IMR-90 (cell line): ENCODE results near the gene C10orf90. TPM values are rescaled to one million over a fixed set of nuclear protein-coding genes. Genes with fewer than 3 reads are reported as not detected.

ENCODE experiments used
- ATAC-seq: fragments of 200-7000 bp; cut with Tn5 transposase; 2 replicates; pipeline ENCODE4 v1.9.1; 2020; ENCODE audit warnings: low read depth, mild to moderate bottlenecking, moderate library complexity
- BruUV-seq: library from RNA; stranded (reverse); fragments of 400-500 nt; replicated peaks from 2 replicates; lab custom pipeline; 2021; lab: Mats Ljungman, UMichigan
- CTCF ChIA-PET: fragments of 300-600 bp; formaldehyde crosslinking; extraction: SDS; loops from one replicate; lab custom pipeline; 2021; ENCODE audit warnings: antibody characterized with exemption; lab: Yijun Ruan, JAX
- POLR2A ChIA-PET: fragments of 300-600 bp; sonication (Branson Sonifier 250); formaldehyde crosslinking; loops from one replicate; lab custom pipeline; 2022; ENCODE audit warnings: antibody characterized with exemption; ENCODE audit not compliant: unreplicated experiment; lab: Charles Lee
- DNase-seq: peaks from one replicate; pipeline ENCODE4 v3.0.0; 2013
- H2AFZ ChIP-seq: replicated peaks from 2 replicates; pipeline ENCODE3; 2013; ENCODE audit warnings: low read length, mild to moderate bottlenecking; ENCODE audit not compliant: poor library complexity
- H2AK5ac ChIP-seq: 2 replicates; pipeline ENCODE4 v1.6.1; 2013; ENCODE audit warnings: low read depth, low read length, inconsistent platforms
- H2AK9ac ChIP-seq: replicated peaks from 2 replicates; pipeline ENCODE3; 2013; ENCODE audit warnings: mild to moderate bottlenecking, low read depth, low read length, moderate library complexity; ENCODE audit not compliant: poor library complexity
- H2BK120ac ChIP-seq: 2 replicates; pipeline ENCODE4 v1.6.1; 2013; ENCODE audit warnings: low read depth, low read length, inconsistent platforms
- H2BK15ac ChIP-seq: 3 replicates; pipeline ENCODE4 v1.6.1; 2013; ENCODE audit warnings: low read depth, low read length, inconsistent platforms
- H2BK20ac ChIP-seq: 2 replicates; pipeline ENCODE4 v1.6.1; 2013; ENCODE audit warnings: low read depth, mild to moderate bottlenecking, inconsistent platforms, low read length, moderate library complexity
- H2BK5ac ChIP-seq: 2 replicates; pipeline ENCODE4 v1.6.1; 2013; ENCODE audit warnings: mild to moderate bottlenecking, low read depth, low read length, inconsistent platforms; ENCODE audit not compliant: poor library complexity, severe bottlenecking
- H3K14ac ChIP-seq: replicated peaks from 2 replicates; pipeline ENCODE4 v1.6.1; 2013; ENCODE audit warnings: low read depth, low read length, inconsistent platforms
- H3K18ac ChIP-seq: 2 replicates; pipeline ENCODE4 v1.6.1; 2013; ENCODE audit warnings: low read depth, low read length, control low read depth
- H3K23ac ChIP-seq: 2 replicates; pipeline ENCODE4 v1.6.1; 2013; ENCODE audit warnings: low read depth, low read length, inconsistent platforms
- H3K27ac ChIP-seq: 2 replicates; pipeline ENCODE4 v1.5.1; 2013; ENCODE audit warnings: mild to moderate bottlenecking, control low read depth, low read length; ENCODE audit not compliant: insufficient read depth
- H3K27me3 ChIP-seq: 2 replicates; pipeline ENCODE4 v1.6.1; 2013; ENCODE audit warnings: low read length; ENCODE audit not compliant: control insufficient read depth, insufficient read depth
- H3K36me3 ChIP-seq: 2 replicates; pipeline ENCODE4 v1.6.1; 2013; ENCODE audit warnings: low read length, mixed read lengths; ENCODE audit not compliant: control insufficient read depth, insufficient read depth
- H3K4ac ChIP-seq: 2 replicates; pipeline ENCODE4 v1.6.1; 2013; ENCODE audit warnings: low read depth, low read length, inconsistent platforms
- H3K4me1 ChIP-seq: 2 replicates; pipeline ENCODE4 v1.6.1; 2013; ENCODE audit warnings: low read length, mixed read lengths; ENCODE audit not compliant: control insufficient read depth, insufficient read depth
- H3K4me2 ChIP-seq: 2 replicates; pipeline ENCODE4 v1.6.1; 2013; ENCODE audit warnings: low read depth, mild to moderate bottlenecking, control low read depth, low read length, moderate library complexity
- H3K4me3 ChIP-seq: 2 replicates; pipeline ENCODE4 v1.5.1; 2013; ENCODE audit warnings: low read depth, mild to moderate bottlenecking, control low read depth, low read length, moderate library complexity; ENCODE audit not compliant: insufficient read depth
- H3K56ac ChIP-seq: 2 replicates; pipeline ENCODE4 v1.6.1; 2013; ENCODE audit warnings: low read length, inconsistent platforms; ENCODE audit not compliant: insufficient read depth; ENCODE audit errors: extremely low read depth
- H3K79me1 ChIP-seq, 2 experiments: 2 replicates each; pipeline ENCODE4 v1.6.1; 2013; ENCODE audit warnings: low read length in 2 of 2, inconsistent platforms in 1 of 2, low read depth in 1 of 2
- H3K9ac ChIP-seq: 2 replicates; pipeline ENCODE4 v1.6.1; 2013; ENCODE audit warnings: low read depth, low read length, control low read depth
- H3K9me1 ChIP-seq: 2 replicates; pipeline ENCODE4 v1.6.1; 2013; ENCODE audit warnings: low read length, inconsistent platforms; ENCODE audit not compliant: insufficient read depth
- H3K9me3 ChIP-seq: 2 replicates; pipeline ENCODE4 v1.6.1; 2013; ENCODE audit warnings: low read length; ENCODE audit not compliant: control insufficient read depth, insufficient read depth
- H4K20me1 ChIP-seq: 2 replicates; pipeline ENCODE4 v1.6.1; 2013; ENCODE audit warnings: low read length, inconsistent platforms; ENCODE audit not compliant: insufficient read depth
- H4K5ac ChIP-seq: 2 replicates; pipeline ENCODE4 v1.6.1; 2013; ENCODE audit warnings: mild to moderate bottlenecking, low read depth, low read length, control low read depth
- H4K8ac ChIP-seq, 2 experiments: 2 replicates each; pipeline ENCODE4 v1.6.1; 2013; ENCODE audit warnings: low read depth in 2 of 2, low read length in 2 of 2, control low read depth in 1 of 2, inconsistent platforms in 1 of 2
- H4K91ac ChIP-seq: 2 replicates; pipeline ENCODE4 v1.6.1; 2013; ENCODE audit warnings: low read depth, low read length, inconsistent platforms; ENCODE audit not compliant: insufficient read depth
- BHLHE40 ChIP-seq: fragments of 150-350 bp; IDR thresholded peaks from 2 replicates; pipeline ENCODE4 v1.6.1; 2016; ENCODE audit warnings: mild to moderate bottlenecking, low read depth, low read length
- CHD1 ChIP-seq: IDR thresholded peaks from 2 replicates; pipeline ENCODE4 v1.6.1; 2012; ENCODE audit warnings: low read depth, low read length, improper control_type of control experiment
- CTCF ChIP-seq: conservative IDR thresholded peaks from 2 replicates; pipeline ENCODE4 v1.5.1; 2012; ENCODE audit warnings: mild to moderate bottlenecking, low read depth, low read length, improper control_type of control experiment
- ELK1 ChIP-seq: fragments of 150-350 bp; IDR thresholded peaks from 2 replicates; pipeline ENCODE4 v1.6.1; 2016; ENCODE audit warnings: low read depth, mild to moderate bottlenecking, low read length, moderate library complexity, borderline replicate concordance
- FOS ChIP-seq: fragments of 150-350 bp; IDR thresholded peaks from 2 replicates; pipeline ENCODE4 v1.6.1; 2016; ENCODE audit warnings: low read depth, low read length
- MAFK ChIP-seq: IDR thresholded peaks from 2 replicates; pipeline ENCODE4 v1.6.1; 2012; ENCODE audit warnings: low read depth, low read length, improper control_type of control experiment
- MXI1 ChIP-seq: IDR thresholded peaks from 2 replicates; pipeline ENCODE4 v1.6.1; 2012; ENCODE audit warnings: low read depth, mild to moderate bottlenecking, low read length, moderate library complexity, borderline replicate concordance
- NFE2L2 ChIP-seq: fragments of 150-350 bp; IDR thresholded peaks from 2 replicates; pipeline ENCODE4 v1.6.1; 2016; ENCODE audit warnings: low read depth, mild to moderate bottlenecking, low read length
- POLR2A ChIP-seq: IDR thresholded peaks from 2 replicates; pipeline ENCODE4 v1.6.1; 2012; ENCODE audit warnings: mild to moderate bottlenecking, low read depth, low read length
- RAD21 ChIP-seq: IDR thresholded peaks from 2 replicates; pipeline ENCODE4 v1.6.1; 2012; ENCODE audit warnings: low read length, improper control_type of control experiment
- RCOR1 ChIP-seq: IDR thresholded peaks from 2 replicates; pipeline ENCODE4 v1.6.1; 2012; ENCODE audit warnings: mild to moderate bottlenecking, low read length, improper control_type of control experiment; ENCODE audit not compliant: insufficient replicate concordance
- RFX5 ChIP-seq: IDR thresholded peaks from 2 replicates; pipeline ENCODE4 v1.8.0; 2012; ENCODE audit warnings: low read depth, mild to moderate bottlenecking, low read length, moderate library complexity
- SMC3 ChIP-seq: fragments of 150-350 bp; IDR thresholded peaks from 2 replicates; pipeline ENCODE4 v1.6.1; 2016; ENCODE audit warnings: low read depth, mild to moderate bottlenecking, antibody characterized with exemption, low read length, moderate library complexity
- USF2 ChIP-seq: fragments of 150-350 bp; IDR thresholded peaks from 2 replicates; pipeline ENCODE4 v1.6.1; 2017; ENCODE audit warnings: mild to moderate bottlenecking, antibody characterized with exemption, low read length, low read depth
- WGBS, 2 experiments: methylation state at CpG; one replicate each; pipeline versions ENCODE4 v1.1.5 to v1.1.7; 2013; ENCODE audit warnings: missing lambda C conversion rate in 2 of 2; ENCODE audit not compliant: insufficient read length in 1 of 2; ENCODE audit errors: extremely low coverage in 2 of 2; 5-methylcytosine and 5-hydroxymethylcytosine counted together
- dilution Hi-C: fragments of 300-500 bp; cut with HindIII; formaldehyde crosslinking; loops from one replicate; pipeline ENCODE4 v1.14.3; 2018; ENCODE audit warnings: low sequenced_read_pairs; ENCODE audit not compliant: unreplicated experiment
- in situ Hi-C: fragments of 300-500 bp; cut with MboI; formaldehyde crosslinking; loops from 3 replicates; pipeline ENCODE4 v1.14.3; 2019; ENCODE audit warnings: low sequenced_read_pairs, inconsistent platforms, mixed read lengths
- intact Hi-C: fragments of 100-400 bp; cut with micrococcal nuclease; formaldehyde crosslinking; loops from 2 replicates; pipeline ENCODE4 v1.10.0; 2022
- polyA plus RNA-seq, 3 experiments: library from polyadenylated mRNA; depleted of rRNA; stranded (reverse); fragments of >200 nt; gene quantifications; 2 replicates each; pipeline ENCODE4 v1.2.3, GENCODE V29; 2012; ENCODE audit warnings: low replicate concordance in 1 of 3
- total RNA-seq: library from RNA; depleted of rRNA; stranded (reverse); fragments of >200 nt; gene quantifications from 2 replicates; pipeline ENCODE4 v1.2.3, GENCODE V29; 2012

The C10orf90 gene
- total and polyA plus RNA-seq, 2 of the 4 experiments (the other 2 are of a cell fraction): 0.05 to 0.18 TPM

GRCh38 chr10:126646110-126646509 is 24.4 kb downstream of the C10orf90 start:
- Histone ChIP-seq H2BK120ac (no peak overlapping the region), H2BK5ac (no peak overlapping the region), H3K27me3 (no peaks in the 10 kb centered on the region), H2AFZ (no peak overlapping the region), H3K4me1 (no peaks in the 10 kb centered on the region), H2AK9ac (no peak overlapping the region), H4K20me1 (no peaks in the 10 kb centered on the region), H2BK15ac (no peak overlapping the region), H3K4me3 (no peak overlapping the region), H3K4ac (no peak overlapping the region), H2BK20ac (no peak overlapping the region), H4K5ac (no peak overlapping the region), H3K36me3 (no peaks in the 10 kb centered on the region), H3K23ac (no peak overlapping the region), H3K27ac (no peak overlapping the region), H3K9me1 (no peaks in the 10 kb centered on the region), H3K4me2 (no peak overlapping the region), H4K91ac (no peak overlapping the region), H3K9ac (no peak overlapping the region), H3K18ac (no peak overlapping the region), H3K14ac (no peak overlapping the region), H2AK5ac (no peak overlapping the region), H3K56ac (no peak overlapping the region), H4K8ac (no peak overlapping the region), H3K79me1 (no peaks in the 10 kb centered on the region), H3K9me3 (no peaks in the 10 kb centered on the region)
- BruUV-seq: no TSS peak
- dilution Hi-C loops (no loop called here), in situ Hi-C loops (no loop called here), intact Hi-C loops (no loop called here)
- peak; percentile 56; the same call in 1 of the 2 replicates for ATAC-seq
- CTCF ChIA-PET: no interaction called here
- no peak for TF ChIP-seq POLR2A
- TF ChIP-seq BHLHE40: no peak
- TF ChIP-seq FOS: no peak
- no peak for TF ChIP-seq RAD21
- TF ChIP-seq MXI1: no peak
- no peak for TF ChIP-seq USF2
- TF ChIP-seq ELK1: no peak
- TF ChIP-seq SMC3: no peak
- TF ChIP-seq RFX5: no peak
- no peak for TF ChIP-seq MAFK
- no peak for TF ChIP-seq CTCF
- TF ChIP-seq NFE2L2: no peak
- no peak for TF ChIP-seq CHD1
- no peak for TF ChIP-seq RCOR1
- 60% methylated on average over 1 of the region's 4 CpGs; no CpG with 5 or more reads in 1 of the 2 experiments for WGBS, 2 experiments
- DNase-seq: peak; percentile 9
- POLR2A ChIA-PET: no interaction called here
